ENCODE results near the gene EXD2.
"Not testable (repeated sequence)": the region's sequence is repeated elsewhere in the genome, so short reads cannot be mapped to it uniquely, and the experiment has no call there.

The EXD2 gene

DNA sequence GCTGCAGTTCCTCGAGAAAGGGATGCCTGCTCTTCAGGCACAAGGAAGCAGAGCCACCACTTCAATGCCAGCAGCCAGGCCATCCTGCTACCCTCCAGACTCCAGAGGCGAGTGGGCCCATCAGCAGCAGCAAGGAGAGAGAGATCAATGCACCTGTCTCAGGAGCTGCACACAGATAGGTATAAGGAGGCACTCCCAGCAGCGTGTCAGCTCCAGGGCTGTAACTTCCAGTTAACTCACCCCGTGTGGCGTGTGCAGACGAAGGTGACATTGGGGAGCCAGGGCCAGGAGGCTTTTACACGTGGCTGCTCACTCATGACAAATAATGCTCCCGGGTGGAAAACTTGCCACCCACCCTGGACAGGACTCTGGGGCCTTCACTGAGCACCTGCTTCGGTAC, 92.9 kb downstream of the EXD2 start:
- no peak for TF ChIP-seq ZFX (IDR thresholded peaks at IDR 0.05)
- TF ChIP-seq, protein P1, sequence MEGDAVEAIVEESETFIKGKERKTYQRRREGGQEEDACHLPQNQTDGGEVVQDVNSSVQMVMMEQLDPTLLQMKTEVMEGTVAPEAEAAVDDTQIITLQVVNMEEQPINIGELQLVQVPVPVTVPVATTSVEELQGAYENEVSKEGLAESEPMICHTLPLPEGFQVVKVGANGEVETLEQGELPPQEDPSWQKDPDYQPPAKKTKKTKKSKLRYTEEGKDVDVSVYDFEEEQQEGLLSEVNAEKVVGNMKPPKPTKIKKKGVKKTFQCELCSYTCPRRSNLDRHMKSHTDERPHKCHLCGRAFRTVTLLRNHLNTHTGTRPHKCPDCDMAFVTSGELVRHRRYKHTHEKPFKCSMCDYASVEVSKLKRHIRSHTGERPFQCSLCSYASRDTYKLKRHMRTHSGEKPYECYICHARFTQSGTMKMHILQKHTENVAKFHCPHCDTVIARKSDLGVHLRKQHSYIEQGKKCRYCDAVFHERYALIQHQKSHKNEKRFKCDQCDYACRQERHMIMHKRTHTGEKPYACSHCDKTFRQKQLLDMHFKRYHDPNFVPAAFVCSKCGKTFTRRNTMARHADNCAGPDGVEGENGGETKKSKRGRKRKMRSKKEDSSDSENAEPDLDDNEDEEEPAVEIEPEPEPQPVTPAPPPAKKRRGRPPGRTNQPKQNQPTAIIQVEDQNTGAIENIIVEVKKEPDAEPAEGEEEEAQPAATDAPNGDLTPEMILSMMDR (conservative IDR thresholded peaks at IDR 0.05) = no peak
- no peak overlapping the region for H3K27ac ChIP-seq

DNA sequence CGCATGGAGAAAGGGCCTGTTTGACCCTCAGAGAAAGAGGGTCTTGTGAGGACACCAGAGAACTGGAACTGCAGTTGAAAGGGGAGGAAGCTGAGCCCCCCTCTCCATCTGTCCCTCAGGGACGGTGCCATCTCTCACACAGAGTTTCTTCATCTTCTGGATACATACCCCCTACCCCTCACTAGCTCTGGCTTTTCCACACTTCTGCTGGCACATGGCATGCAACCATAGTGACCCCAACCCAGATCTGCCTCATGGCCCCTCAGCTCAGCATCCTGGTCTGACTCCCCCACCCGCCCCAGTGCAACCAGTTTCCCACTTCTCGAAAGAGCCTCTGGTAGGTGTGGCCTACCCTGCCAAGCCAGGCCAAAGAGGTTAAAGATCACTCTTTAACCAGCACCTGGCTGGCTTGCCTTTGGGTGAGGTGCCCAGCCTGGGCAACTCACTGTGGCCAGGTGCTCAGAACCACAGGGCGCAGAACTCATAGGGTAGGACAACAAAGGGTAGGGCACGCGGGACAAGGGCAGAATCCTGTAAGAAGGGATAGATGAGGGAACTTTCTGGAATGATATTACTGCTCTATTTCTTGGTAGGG, 94.5 kb downstream of the EXD2 start:
- TF ChIP-seq, protein P1 (conservative IDR thresholded peaks at IDR 0.05) = no peak
- no peak for TF ChIP-seq ZFX (IDR thresholded peaks at IDR 0.05)

DNA sequence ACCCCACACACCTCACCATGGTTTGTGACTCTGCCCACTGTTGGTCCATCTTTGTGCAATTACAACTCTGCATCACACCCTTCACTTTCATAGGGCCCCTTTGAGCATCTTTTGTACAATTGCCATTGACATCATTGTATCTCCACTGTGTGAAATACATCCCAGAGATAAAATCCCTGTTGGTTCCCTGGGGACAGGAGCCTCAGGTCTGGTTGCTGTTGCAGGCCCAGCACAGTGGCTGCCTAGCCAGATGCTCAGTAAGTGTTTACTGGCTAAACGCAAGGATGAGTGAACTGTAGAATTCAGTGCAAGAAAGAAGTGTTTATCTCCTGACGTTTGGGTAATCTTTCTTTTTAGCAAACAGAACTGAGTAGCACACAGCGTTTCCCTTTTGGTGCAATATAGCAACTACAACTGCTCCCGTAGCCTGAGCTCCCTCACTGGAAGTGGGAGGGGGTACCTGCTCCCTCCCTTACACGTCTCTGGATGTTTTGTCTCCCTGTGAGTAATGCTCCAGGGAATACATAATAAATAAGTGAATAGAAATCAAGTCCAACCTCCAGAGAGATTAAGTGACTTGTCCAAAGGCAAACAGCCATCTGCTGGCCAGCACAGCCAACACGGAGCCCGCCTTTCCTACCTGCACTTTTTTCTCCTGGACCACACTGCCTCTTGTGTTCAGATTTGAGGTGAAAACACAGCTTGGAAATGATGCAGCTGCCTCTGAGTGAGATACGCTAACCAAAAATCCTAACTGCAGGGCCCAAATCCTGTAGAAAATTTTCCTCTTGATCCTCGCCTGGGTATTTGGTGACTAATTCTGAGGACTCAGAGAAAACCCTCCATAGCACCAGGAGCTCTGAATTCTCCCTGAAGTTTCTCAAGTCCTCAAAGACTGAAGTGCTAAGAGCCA, 96.1 kb downstream of the EXD2 start:
- no peak for TF ChIP-seq ZFX (IDR thresholded peaks at IDR 0.05)
- TF ChIP-seq, protein P1 (conservative IDR thresholded peaks at IDR 0.05) = no peak
- H3K27ac ChIP-seq = peak overlapping the region; percentile 52

More for the DNA sequence above, 94.5 kb downstream of the EXD2 start:
- no peak overlapping the region for H3K27ac ChIP-seq

DNA sequence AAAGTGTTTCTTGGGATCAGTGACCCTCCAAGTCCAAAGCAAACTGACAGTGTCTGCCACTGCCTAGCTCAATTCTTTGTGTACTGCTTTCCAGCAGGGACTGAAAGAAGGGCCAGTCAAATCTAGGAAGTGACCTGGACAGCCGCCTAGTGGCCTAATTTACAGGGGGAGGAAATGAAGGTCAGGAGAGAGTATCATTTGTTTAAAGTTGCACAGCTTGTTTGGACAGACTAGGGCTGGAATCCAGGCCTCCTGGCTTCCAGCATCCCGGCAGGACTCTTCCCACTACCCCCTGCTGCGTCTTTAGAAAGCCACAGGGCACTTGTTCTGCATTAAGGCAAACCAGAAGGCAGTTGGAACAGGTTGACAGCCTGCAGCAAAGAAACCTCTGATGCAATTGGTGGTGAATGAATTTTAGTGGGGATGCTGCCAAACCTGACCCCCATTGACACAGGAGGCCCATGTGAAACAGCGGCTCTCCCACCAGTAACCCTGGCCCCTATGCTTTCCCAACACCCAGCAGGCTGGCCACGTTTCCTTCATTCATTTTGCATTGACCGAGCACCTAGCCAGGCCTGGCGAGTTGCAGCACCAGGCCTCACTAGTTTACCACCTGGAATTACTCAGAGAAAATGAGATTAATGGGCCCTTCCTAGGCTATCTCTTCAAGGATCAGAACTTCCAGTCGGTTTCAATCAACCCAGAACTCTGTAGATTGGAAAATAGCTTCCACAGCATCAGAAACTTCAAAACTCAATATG, 96.9 kb downstream of the EXD2 start:
- peak overlapping the region; percentile 52 for H3K27ac ChIP-seq
- TF ChIP-seq, protein P1 (conservative IDR thresholded peaks at IDR 0.05) = peak; percentile 80
- no peak for TF ChIP-seq ZFX (IDR thresholded peaks at IDR 0.05)

DNA sequence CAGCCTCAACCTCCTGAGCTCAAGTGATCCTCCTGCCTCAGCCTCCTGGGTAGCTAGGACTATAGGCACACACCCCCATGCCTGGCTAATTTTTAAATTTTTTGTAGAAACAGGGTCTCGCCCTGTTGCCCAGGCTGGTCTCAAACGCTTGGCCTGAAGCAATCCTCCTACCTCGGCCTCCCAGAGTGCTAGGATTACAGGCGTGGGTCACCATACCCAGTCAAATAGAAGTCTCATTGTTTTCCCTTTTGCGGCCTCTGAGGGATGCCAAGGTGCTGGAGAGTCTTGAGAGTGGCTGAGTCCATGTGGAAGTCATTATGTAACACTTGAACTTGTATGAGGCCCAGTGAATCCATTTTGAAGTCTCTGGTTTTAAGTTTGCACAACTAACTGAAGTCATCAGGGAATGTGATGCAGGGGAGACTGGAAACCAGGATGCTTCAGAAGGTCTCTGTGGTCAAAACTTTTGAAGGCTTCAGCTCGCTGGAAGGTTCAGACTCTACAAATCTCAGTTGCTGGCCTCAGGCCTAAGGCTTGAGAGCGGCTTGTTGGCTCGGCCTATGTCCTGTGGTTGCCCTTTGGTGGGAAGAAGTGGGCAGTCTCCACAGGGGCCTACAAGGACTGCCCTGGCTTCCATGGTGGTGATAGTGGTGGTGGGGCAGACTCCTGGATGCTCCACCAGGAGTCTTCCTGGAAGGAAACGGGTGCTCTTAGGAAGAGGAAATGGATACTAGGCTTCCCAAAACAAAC, 97.8 kb downstream of the EXD2 start:
- TF ChIP-seq ZFX (IDR thresholded peaks at IDR 0.05) = peak; percentile 33; the same call in 1 of the 2 replicates
- TF ChIP-seq, protein P1 (conservative IDR thresholded peaks at IDR 0.05) = no peak
- H3K27ac ChIP-seq = peak overlapping the region; percentile 52

DNA sequence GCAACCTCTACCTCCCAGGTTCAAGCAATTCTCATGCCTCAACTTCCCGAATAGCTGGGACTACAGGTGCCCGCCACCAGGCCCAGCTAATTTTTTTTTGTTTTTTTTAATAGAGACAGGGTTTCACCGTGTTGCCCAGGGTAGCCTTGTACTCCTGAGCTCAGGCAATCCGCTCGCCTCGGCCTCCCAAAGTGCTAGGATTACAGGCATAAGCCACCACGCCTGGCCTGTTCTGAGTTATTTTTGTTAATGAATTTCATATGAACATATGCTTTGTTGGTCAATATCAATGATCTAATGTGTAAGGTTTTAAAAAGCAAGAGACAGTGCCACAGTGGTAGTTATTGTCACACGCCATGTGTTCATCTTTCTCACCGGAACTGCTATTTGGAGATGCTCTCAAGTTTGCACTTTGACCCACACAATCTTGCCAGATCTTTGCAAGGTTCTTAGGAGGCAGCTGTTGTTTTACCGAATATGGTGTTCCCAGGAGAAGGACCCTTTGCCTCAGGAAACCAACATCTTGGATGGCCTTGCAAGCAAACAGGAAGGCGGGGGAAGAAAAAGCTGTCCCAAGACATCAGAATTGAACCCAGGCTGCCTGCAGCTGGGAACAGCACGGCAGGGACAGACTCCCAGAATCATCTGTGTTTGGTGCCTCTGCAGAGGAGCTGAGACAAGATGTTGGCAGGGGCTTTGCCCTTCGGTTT, 98.7 kb downstream of the EXD2 start:
- H3K27ac ChIP-seq = no peak overlapping the region
- TF ChIP-seq, protein P1 (conservative IDR thresholded peaks at IDR 0.05) = no peak
- TF ChIP-seq ZFX (IDR thresholded peaks at IDR 0.05) = no peak

DNA sequence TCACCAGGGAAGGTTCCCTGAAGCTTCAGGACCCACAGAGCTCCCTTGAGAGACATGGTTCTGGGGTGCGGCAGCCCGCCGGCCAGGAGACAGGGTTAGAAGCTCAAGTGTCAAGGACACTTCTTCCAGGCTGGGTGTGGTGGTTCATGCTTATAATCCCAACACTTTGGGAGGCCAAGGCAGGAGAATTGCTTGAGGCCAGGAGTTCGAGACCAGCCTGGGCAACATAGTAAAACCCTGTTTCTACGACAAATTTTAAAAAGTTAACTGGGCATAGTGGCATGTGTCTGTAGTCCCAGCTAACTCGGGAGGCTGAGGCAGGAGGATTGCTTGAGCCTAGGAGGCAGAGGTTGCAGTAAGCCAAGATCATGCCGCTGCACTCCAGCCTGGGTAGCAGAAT, 99.6 kb downstream of the EXD2 start:
- H3K27ac ChIP-seq = not testable (repeated sequence)
